Pulmonary artery endothelial cell (primary cell): ENCODE results near the gene DMXL2. TPM values are rescaled to one million over a fixed set of nuclear protein-coding genes. Genes with fewer than 3 reads are reported as not detected.

Experiments
- DNase-seq: peaks from one replicate; pipeline ENCODE4 v3.0.0-alpha.2; 2011; ENCODE audit warnings: low read depth, low spot score
- total RNA-seq: library from RNA; depleted of rRNA; stranded (reverse); fragments of >200 nt; gene quantifications from 2 replicates; pipeline ENCODE4 v1.2.3, GENCODE V29; 2014

The DMXL2 gene
- total RNA-seq, 1 donor from 2014 or later: 11.5 TPM

GRCh38 chr15:51416129-51416528 is 206.4 kb downstream of the DMXL2 start:
- DNase-seq: no peak

GRCh38 chr15:51414256-51414860 is 208.2 kb downstream of the DMXL2 start:
- DNase-seq: no peak

GRCh38 chr15:51405693-51406523 is 216.7 kb downstream of the DMXL2 start:
- DNase-seq: no peak

GRCh38 chr15:51403946-51404695 is 218.4 kb downstream of the DMXL2 start:
- no peak for DNase-seq

- no peak for DNase-seq
These were observed 219.3 kb downstream of the DMXL2 start for GRCh38 chr15:51403072-51403878.

- no peak for DNase-seq
These were observed 220.6 kb downstream of the DMXL2 start for GRCh38 chr15:51401872-51402517.

GRCh38 chr15:51401051-51401780 is 221.4 kb downstream of the DMXL2 start:
- DNase-seq: no peak

- no peak for DNase-seq
These were observed 223.9 kb downstream of the DMXL2 start for GRCh38 chr15:51398626-51399025.

Other genes starting within 250 kb of the DMXL2 start
- not detected in 2 replicates for gene SCG3, start 58.7 kb upstream of the DMXL2 start, total RNA-seq
- gene LYSMD2, start 114.9 kb upstream of the DMXL2 start, total RNA-seq: 11.0 and 16.1 TPM in 2 replicates
- gene TMOD2, start 128.8 kb upstream of the DMXL2 start, total RNA-seq: 2.0 and 5.9 TPM in 2 replicates
- 73.5 and 75.9 TPM in 2 replicates for gene TMOD3, start 206.9 kb upstream of the DMXL2 start, total RNA-seq